Caco-2 (cell line): Measurements from ENCODE around the gene ARHGEF9. TPM values are rescaled to one million over a fixed set of nuclear protein-coding genes. Genes with fewer than 3 reads are reported as not detected.

Source experiments
- BruUV-seq: library from RNA; stranded (reverse); fragments of 400-500 nt; replicated peaks from 2 replicates; lab custom pipeline; 2021; lab: Mats Ljungman, UMichigan
- CTCF ChIA-PET: fragments of 300-600 bp; sonication (Branson Sonifier 250); formaldehyde crosslinking; loops from one replicate; lab custom pipeline; 2022; ENCODE audit warnings: antibody characterized with exemption; lab: Charles Lee
- POLR2A ChIA-PET: fragments of 300-600 bp; sonication (Branson Sonifier 250); formaldehyde crosslinking; loops from one replicate; lab custom pipeline; 2022; ENCODE audit warnings: antibody characterized with exemption; lab: Charles Lee
- DNase-seq, 2 experiments: peaks; one replicate each; pipeline versions ENCODE4 v3.0.0 to v3.0.0-alpha.2; 2020 to 2022
- H3K27me3 ChIP-seq: replicated peaks from 2 replicates; pipeline ENCODE4 v1.6.0; 2011; ENCODE audit warnings: low read length; ENCODE audit not compliant: control insufficient read depth, insufficient read depth
- H3K36me3 ChIP-seq: 2 replicates; pipeline ENCODE4 v1.5.1; 2011; ENCODE audit warnings: low read length; ENCODE audit not compliant: control insufficient read depth, insufficient read depth
- H3K4me1 ChIP-seq: fragments of 250-450 bp; sonication (Bioruptor Pico); 2 replicates; pipeline ENCODE4 v1.5.1; 2020; ENCODE audit warnings: mild to moderate bottlenecking
- H3K4me3 ChIP-seq: 2 replicates; pipeline ENCODE4 v1.5.1; 2011; ENCODE audit warnings: low read depth, mild to moderate bottlenecking, control low read depth, low read length
- H3K9me3 ChIP-seq: fragments of 250-450 bp; sonication (Bioruptor Pico); 2 replicates; pipeline ENCODE4 v1.5.1; 2020; ENCODE audit warnings: mild to moderate bottlenecking, moderate library complexity
- H3K27ac Mint-ChIP-seq: one replicate; pipeline ENCODE4 v1.8.0; 2022; ENCODE audit warnings: mixed read lengths; ENCODE audit not compliant: unreplicated experiment
- H3K27me3 Mint-ChIP-seq: one replicate; pipeline ENCODE4 v1.8.0; 2022; ENCODE audit warnings: mixed read lengths; ENCODE audit not compliant: insufficient read depth, unreplicated experiment
- H3K36me3 Mint-ChIP-seq: one replicate; pipeline ENCODE4 v1.8.0; 2022; ENCODE audit warnings: mild to moderate bottlenecking, mixed read lengths; ENCODE audit not compliant: insufficient read depth, unreplicated experiment
- H3K4me1 Mint-ChIP-seq: one replicate; pipeline ENCODE4 v1.8.0; 2022; ENCODE audit warnings: low read depth, mixed read lengths; ENCODE audit not compliant: unreplicated experiment
- H3K4me3 Mint-ChIP-seq: one replicate; pipeline ENCODE4 v1.8.0; 2022; ENCODE audit warnings: mild to moderate bottlenecking, moderate library complexity, mixed read lengths; ENCODE audit not compliant: unreplicated experiment
- H3K9me3 Mint-ChIP-seq: one replicate; pipeline ENCODE4 v1.8.0; 2022; ENCODE audit warnings: mixed read lengths; ENCODE audit not compliant: unreplicated experiment
- CTCF ChIP-seq, 2 experiments: fragments of 200-600 bp in 1 of 2; IDR thresholded peaks; 1 replicate in 1 of 2; 2 replicates in 1 of 2; pipeline versions ENCODE4 v1.5.1 to v1.8.0; 2011 to 2022; ENCODE audit warnings: antibody characterized with exemption in 1 of 2, control low read depth in 1 of 2, inconsistent platforms in 1 of 2, low read depth in 1 of 2, low read length in 1 of 2, mild to moderate bottlenecking in 1 of 2, moderate library complexity in 1 of 2; ENCODE audit not compliant: insufficient read depth in 1 of 2, severe bottlenecking in 1 of 2, unreplicated experiment in 1 of 2
- intact Hi-C: fragments of 100-400 bp; cut with micrococcal nuclease; formaldehyde crosslinking; loops from one replicate; pipeline ENCODE4 v1.10.0; 2022; ENCODE audit not compliant: unreplicated experiment
- total RNA-seq: library from RNA; stranded (reverse); gene quantifications from 2 replicates; pipeline ENCODE4 v1.2.3, GENCODE V29; 2022

The ARHGEF9 gene
- total RNA-seq, 1 experiment from 2014 or later, result 9.8 TPM

GRCh38 chrX:63751481-63751880 is 33.5 kb downstream of the ARHGEF9 start:
- TF ChIP-seq CTCF (IDR thresholded peaks at IDR 0.05; ENCODE audit: insufficient read depth in 1 of 2, low read depth in 1 of 2, low read length in 1 of 2, severe bottlenecking in 1 of 2, unreplicated experiment in 1 of 2), result no peak
- H3K9me3 ChIP-seq, result no peaks in the 10 kb centered on the region
- no TSS peak for BruUV-seq
- no peak for DNase-seq
- no peaks in the 10 kb centered on the region for H3K27me3 ChIP-seq
- H3K9me3 Mint-ChIP-seq, result no peaks in the 10 kb centered on the region
- no peak overlapping the region for H3K4me3 Mint-ChIP-seq
- ChIA-PET POLR2A (no interaction called here), CTCF (no interaction called here)
- H3K4me3 ChIP-seq, result no peak overlapping the region
- H3K4me1 ChIP-seq, result no peaks in the 10 kb centered on the region
- H3K27ac Mint-ChIP-seq, result no peak overlapping the region
- H3K4me1 Mint-ChIP-seq, result peaks cover 6% of the 10 kb centered on the region
- H3K36me3 Mint-ChIP-seq, result peaks cover 5% of the 10 kb centered on the region
- no peaks in the 10 kb centered on the region for H3K36me3 ChIP-seq
- H3K27me3 Mint-ChIP-seq, result no peaks in the 10 kb centered on the region
- intact Hi-C loops, result loop anchor here (5.0 to 10.0 kb wide), 2 partner anchors 189 to 433 kb away; no protein-coding TSS in a partner anchor

- no TSS peak for BruUV-seq
- no peak overlapping the region for H3K27ac Mint-ChIP-seq
- no peak for DNase-seq
- H3K36me3 ChIP-seq, result no peaks in the 10 kb centered on the region
- no peak overlapping the region for H3K4me3 ChIP-seq
- H3K9me3 ChIP-seq, result no peaks in the 10 kb centered on the region
- no peaks in the 10 kb centered on the region for H3K27me3 Mint-ChIP-seq
- H3K4me1 Mint-ChIP-seq, result peaks cover 6% of the 10 kb centered on the region
- intact Hi-C loops, result loop anchor here (5.0 to 10.0 kb wide), 2 partner anchors 189 to 434 kb away; no protein-coding TSS in a partner anchor
- no peak overlapping the region for H3K4me3 Mint-ChIP-seq
- H3K9me3 Mint-ChIP-seq, result no peaks in the 10 kb centered on the region
- H3K4me1 ChIP-seq, result no peaks in the 10 kb centered on the region
- peaks cover 5% of the 10 kb centered on the region for H3K36me3 Mint-ChIP-seq
- TF ChIP-seq CTCF (IDR thresholded peaks at IDR 0.05; ENCODE audit: insufficient read depth in 1 of 2, low read depth in 1 of 2, low read length in 1 of 2, severe bottlenecking in 1 of 2, unreplicated experiment in 1 of 2), result no peak
- H3K27me3 ChIP-seq, result no peaks in the 10 kb centered on the region
- ChIA-PET POLR2A (no interaction called here), CTCF (no interaction called here)
Observed at GRCh38 chrX:63750811-63751210, 34.2 kb downstream of the ARHGEF9 start.

GRCh38 chrX:63747331-63747730 is 37.7 kb downstream of the ARHGEF9 start:
- Mint-ChIP-seq H3K4me1 (no peaks in the 10 kb centered on the region), H3K27ac (no peak overlapping the region), H3K27me3 (no peaks in the 10 kb centered on the region), H3K4me3 (no peak overlapping the region), H3K36me3 (no peaks in the 10 kb centered on the region), H3K9me3 (no peaks in the 10 kb centered on the region)
- ChIA-PET CTCF (no interaction called here), POLR2A (no interaction called here)
- DNase-seq, result no peak
- TF ChIP-seq CTCF (IDR thresholded peaks at IDR 0.05; ENCODE audit: insufficient read depth in 1 of 2, low read depth in 1 of 2, low read length in 1 of 2, severe bottlenecking in 1 of 2, unreplicated experiment in 1 of 2), result no peak
- H3K4me3 ChIP-seq, result no peak overlapping the region
- no peaks in the 10 kb centered on the region for H3K36me3 ChIP-seq
- no peaks in the 10 kb centered on the region for H3K9me3 ChIP-seq
- H3K4me1 ChIP-seq, result no peaks in the 10 kb centered on the region
- H3K27me3 ChIP-seq, result no peaks in the 10 kb centered on the region
- intact Hi-C loops, result no loop called here
- no TSS peak for BruUV-seq
